ENCODE measurements around the gene FGD5.

The FGD5 gene

DNA sequence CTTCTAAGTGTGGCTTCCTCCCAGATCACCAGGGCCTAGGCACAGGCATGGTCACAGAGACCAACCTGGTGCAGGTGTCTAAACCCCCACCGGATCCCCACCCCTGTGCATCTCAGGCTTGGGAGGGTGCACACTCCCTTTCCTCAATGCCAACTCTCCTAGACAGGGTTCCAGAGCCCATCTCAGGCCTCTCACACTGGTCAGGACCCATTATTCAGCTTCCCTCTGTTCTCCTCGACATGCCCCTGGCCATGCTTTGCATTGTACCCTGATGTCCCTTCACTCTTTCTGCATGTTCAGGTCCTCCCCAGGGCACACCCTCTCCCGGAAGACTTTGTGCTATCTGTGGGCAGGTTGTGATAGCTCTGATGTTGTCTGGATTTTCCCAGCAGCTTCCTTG lies 23.5 kb downstream of the FGD5 start:
- H3K4me3 ChIP-seq (ENCODE audit: low read depth, low read length) = no peak overlapping the region
- TF ChIP-seq, protein P1, sequence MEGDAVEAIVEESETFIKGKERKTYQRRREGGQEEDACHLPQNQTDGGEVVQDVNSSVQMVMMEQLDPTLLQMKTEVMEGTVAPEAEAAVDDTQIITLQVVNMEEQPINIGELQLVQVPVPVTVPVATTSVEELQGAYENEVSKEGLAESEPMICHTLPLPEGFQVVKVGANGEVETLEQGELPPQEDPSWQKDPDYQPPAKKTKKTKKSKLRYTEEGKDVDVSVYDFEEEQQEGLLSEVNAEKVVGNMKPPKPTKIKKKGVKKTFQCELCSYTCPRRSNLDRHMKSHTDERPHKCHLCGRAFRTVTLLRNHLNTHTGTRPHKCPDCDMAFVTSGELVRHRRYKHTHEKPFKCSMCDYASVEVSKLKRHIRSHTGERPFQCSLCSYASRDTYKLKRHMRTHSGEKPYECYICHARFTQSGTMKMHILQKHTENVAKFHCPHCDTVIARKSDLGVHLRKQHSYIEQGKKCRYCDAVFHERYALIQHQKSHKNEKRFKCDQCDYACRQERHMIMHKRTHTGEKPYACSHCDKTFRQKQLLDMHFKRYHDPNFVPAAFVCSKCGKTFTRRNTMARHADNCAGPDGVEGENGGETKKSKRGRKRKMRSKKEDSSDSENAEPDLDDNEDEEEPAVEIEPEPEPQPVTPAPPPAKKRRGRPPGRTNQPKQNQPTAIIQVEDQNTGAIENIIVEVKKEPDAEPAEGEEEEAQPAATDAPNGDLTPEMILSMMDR (IDR thresholded peaks at IDR 0.05; ENCODE audit: control insufficient read depth, extremely low read depth, insufficient read depth) = no peak
- no peak for DNase-seq (ENCODE audit: low read depth)

DNA sequence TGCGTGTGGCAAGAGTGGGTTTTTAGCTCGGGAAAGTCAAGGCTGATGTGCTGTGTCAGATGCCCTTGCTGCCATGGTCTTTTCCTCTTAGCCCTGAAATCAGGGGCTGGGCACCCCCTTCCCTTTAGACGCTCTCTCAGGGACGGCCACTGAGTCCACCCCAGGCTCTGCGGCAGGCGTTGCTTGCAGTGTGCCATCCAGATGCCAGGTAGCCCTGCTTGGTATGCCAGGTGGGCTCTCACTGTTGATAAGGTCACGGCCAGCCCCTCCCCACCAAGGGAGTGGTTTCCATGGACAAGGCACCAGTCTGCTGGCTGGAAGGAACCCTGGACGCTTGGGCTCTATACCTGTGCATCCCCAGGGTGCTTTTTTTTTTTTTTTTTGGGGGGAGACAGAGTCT lies 24.6 kb downstream of the FGD5 start:
- DNase-seq (ENCODE audit: low read depth) = no peak
- TF ChIP-seq, protein P1 (IDR thresholded peaks at IDR 0.05; ENCODE audit: control insufficient read depth, extremely low read depth, insufficient read depth) = no peak
- H3K4me3 ChIP-seq (ENCODE audit: low read depth, low read length) = no peak overlapping the region

DNA sequence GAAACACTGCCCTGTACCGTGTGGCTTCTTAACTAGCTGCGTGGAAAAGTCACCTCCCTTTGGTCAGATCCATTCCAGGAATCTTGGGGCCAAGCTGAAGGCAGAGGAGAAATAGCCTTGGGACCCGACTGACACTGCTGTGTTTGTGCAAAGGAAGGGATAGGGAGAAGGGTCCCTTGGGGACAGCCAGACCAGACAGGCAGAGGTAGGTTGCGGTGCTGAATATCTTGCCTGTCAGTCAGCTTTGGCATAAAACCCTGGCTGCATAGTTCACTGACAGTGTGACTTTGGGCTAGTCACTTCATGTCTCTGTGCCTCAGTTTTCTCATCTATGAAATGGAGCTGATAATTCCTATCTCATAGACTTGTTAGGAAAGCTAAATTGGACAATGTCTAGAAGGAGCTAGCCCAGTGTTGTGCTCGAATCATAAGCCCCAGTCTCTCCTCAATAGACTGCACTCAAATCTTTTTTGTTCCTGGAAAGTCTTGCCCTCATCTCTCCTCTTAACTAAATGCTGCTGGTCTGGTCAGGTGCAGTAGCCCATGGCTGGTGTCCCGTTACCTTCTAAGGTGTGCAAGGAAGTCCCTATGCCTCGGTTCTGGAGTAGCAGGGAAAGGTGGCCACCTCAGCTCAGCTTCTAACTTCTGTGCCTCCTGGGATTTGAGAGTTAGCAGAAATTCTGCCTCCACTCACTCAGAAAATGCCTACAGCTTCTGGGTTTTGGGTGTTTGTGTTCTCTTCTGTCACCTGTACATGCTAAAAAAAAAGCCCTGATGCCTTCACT lies 25.8 kb downstream of the FGD5 start:
- TF ChIP-seq, protein P1 (IDR thresholded peaks at IDR 0.05; ENCODE audit: control insufficient read depth, extremely low read depth, insufficient read depth) = no peak
- no peak overlapping the region for H3K4me3 ChIP-seq (ENCODE audit: low read depth, low read length)
- no peak for DNase-seq (ENCODE audit: low read depth)

DNA sequence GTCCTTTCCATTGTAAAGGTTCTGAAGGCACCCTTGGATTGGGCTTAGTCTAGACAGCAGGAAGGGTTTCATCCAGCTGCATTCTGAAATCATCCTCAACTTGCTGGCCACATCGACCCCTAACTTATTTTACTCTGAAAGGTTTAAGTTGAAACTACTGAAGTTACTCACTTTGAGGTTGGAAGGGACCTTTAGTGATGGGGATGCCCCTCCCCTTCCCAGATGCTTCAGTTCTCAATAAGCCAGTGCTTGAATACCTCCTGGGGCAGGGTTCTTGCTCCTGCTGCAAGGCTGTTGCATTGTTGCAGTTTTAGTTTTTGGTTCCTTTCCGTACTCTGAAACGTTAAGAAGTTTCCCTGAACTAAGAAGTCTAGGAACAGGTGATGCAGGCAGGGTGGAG lies 26.4 kb downstream of the FGD5 start:
- TF ChIP-seq, protein P1 (IDR thresholded peaks at IDR 0.05; ENCODE audit: control insufficient read depth, extremely low read depth, insufficient read depth) = no peak
- no peak overlapping the region for H3K4me3 ChIP-seq (ENCODE audit: low read depth, low read length)
- no peak for DNase-seq (ENCODE audit: low read depth)

DNA sequence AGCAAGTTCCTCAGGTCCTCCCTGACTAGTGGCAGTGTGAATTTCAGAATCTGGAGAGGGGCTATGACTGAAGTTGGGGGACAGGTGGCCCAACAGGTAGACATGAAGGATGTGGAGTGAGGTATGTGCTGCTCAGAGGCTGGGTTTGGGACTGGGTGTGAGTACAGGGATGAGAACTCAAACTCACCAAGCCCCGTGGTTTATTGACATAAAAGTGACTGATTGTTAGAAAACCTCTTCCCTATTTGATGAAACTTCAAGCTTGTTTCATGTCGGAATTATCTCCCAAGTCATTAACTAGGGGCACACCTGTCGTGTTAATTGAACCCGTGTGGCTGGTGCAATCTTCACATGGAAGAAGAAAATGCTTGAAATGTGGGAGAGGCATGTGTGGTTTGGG lies 27.1 kb downstream of the FGD5 start:
- H3K4me3 ChIP-seq (ENCODE audit: low read depth, low read length) = no peak overlapping the region
- TF ChIP-seq, protein P1 (IDR thresholded peaks at IDR 0.05; ENCODE audit: control insufficient read depth, extremely low read depth, insufficient read depth) = no peak
- DNase-seq (ENCODE audit: low read depth) = no peak

DNA sequence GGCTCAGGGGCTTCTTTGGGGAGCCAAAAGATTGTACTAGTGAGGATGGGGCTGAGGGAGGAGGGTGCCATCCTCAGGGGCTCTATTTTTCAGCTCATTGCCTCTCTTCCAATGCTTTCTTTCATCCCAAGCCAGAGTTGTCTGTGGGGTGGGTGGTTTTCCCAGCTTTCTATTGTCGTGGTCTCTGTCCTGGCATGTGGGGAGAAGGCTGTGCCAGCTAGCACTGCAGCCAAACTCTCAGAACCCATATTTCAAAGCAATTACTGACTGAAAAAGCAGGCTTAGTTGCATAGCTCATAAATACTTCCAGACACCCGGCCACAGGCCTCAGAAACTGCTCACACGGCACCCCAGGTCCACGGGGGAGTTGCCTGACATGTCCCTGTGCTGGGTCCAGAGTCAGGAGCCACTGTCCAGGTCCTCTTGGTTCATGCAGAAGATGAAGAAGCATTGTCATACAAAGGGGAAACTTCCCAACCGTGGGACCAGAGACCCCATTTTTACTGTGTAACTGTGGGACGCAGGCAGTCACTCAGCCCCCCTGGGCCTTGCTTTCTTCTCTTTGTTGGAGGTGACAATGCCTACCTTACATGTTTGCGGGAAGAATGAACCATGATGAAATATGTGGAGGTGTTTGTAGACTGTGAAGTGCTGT lies 27.6 kb downstream of the FGD5 start:
- H3K4me3 ChIP-seq (ENCODE audit: low read depth, low read length) = no peak overlapping the region
- TF ChIP-seq, protein P1 (IDR thresholded peaks at IDR 0.05; ENCODE audit: control insufficient read depth, extremely low read depth, insufficient read depth) = no peak
- DNase-seq (ENCODE audit: low read depth) = no peak

Data from LNCaP clone FGC (cell line).